Trophoblast cell (in vitro differentiated cells and primary cell): ENCODE data around the gene ASS1.

Experiments
- DNase-seq, 2 donors: peaks; one replicate each; pipeline ENCODE4 v3.0.0-alpha.2; 2016
- H2AFZ ChIP-seq: 2 replicates; pipeline ENCODE4 v1.6.1; 2013; ENCODE audit warnings: low read length, moderate library complexity, mild to moderate bottlenecking; ENCODE audit not compliant: insufficient read depth, poor library complexity
- H2AK5ac ChIP-seq: 2 replicates; pipeline ENCODE4 v1.6.1; 2013; ENCODE audit warnings: mild to moderate bottlenecking, low read length
- H2BK120ac ChIP-seq: 2 replicates; pipeline ENCODE4 v1.6.1; 2013; ENCODE audit warnings: low read length, mild to moderate bottlenecking, moderate library complexity; ENCODE audit not compliant: insufficient read depth, poor library complexity
- H2BK12ac ChIP-seq: 2 replicates; pipeline ENCODE4 v1.6.1; 2013; ENCODE audit warnings: mild to moderate bottlenecking, low read length, moderate library complexity
- H2BK5ac ChIP-seq: 2 replicates; pipeline ENCODE4 v1.6.1; 2013; ENCODE audit warnings: low read length, low read depth, moderate library complexity, mild to moderate bottlenecking; ENCODE audit not compliant: poor library complexity
- H3K14ac ChIP-seq: 2 replicates; pipeline ENCODE4 v1.6.1; 2013; ENCODE audit warnings: mild to moderate bottlenecking, low read length
- H3K18ac ChIP-seq: 2 replicates; pipeline ENCODE4 v1.6.1; 2013; ENCODE audit warnings: mild to moderate bottlenecking, low read length
- H3K23ac ChIP-seq: 2 replicates; pipeline ENCODE4 v1.6.1; 2013; ENCODE audit warnings: low read length
- H3K27ac ChIP-seq: 2 replicates; pipeline ENCODE4 v1.5.1; 2013; ENCODE audit warnings: low read depth, mild to moderate bottlenecking, inconsistent platforms, low read length, moderate library complexity
- H3K27me3 ChIP-seq: 2 replicates; pipeline ENCODE4 v1.6.1; 2013; ENCODE audit warnings: inconsistent platforms, mild to moderate bottlenecking, low read length, moderate library complexity; ENCODE audit not compliant: insufficient read depth
- H3K36me3 ChIP-seq, 2 experiments: 1 replicate in 1 of 2; 2 replicates in 1 of 2; pipeline ENCODE4 v1.6.1; 2013; ENCODE audit warnings: low read length in 2 of 2, mild to moderate bottlenecking in 2 of 2, moderate library complexity in 1 of 2; ENCODE audit not compliant: insufficient read depth in 2 of 2, control insufficient read depth in 1 of 2
- H3K4ac ChIP-seq: 2 replicates; pipeline ENCODE4 v1.6.1; 2013; ENCODE audit warnings: low read depth, mild to moderate bottlenecking, low read length, moderate library complexity
- H3K4me1 ChIP-seq, 2 experiments: 1 replicate in 1 of 2; 2 replicates in 1 of 2; pipeline ENCODE4 v1.6.1; 2013; ENCODE audit warnings: low read length in 2 of 2, mild to moderate bottlenecking in 2 of 2, moderate library complexity in 1 of 2; ENCODE audit not compliant: insufficient read depth in 2 of 2, control insufficient read depth in 1 of 2
- H3K4me2 ChIP-seq: 2 replicates; pipeline ENCODE4 v1.6.1; 2013; ENCODE audit warnings: inconsistent platforms, mild to moderate bottlenecking, low read length, moderate library complexity
- H3K4me3 ChIP-seq: 2 replicates; pipeline ENCODE4 v1.5.1; 2013; ENCODE audit warnings: mild to moderate bottlenecking, low read depth, low read length, inconsistent platforms
- H3K79me1 ChIP-seq: one replicate; pipeline ENCODE4 v1.6.1; 2013; ENCODE audit warnings: low read length
- H3K79me2 ChIP-seq: 2 replicates; pipeline ENCODE4 v1.6.1; 2013; ENCODE audit warnings: low read length, mild to moderate bottlenecking; ENCODE audit not compliant: control insufficient read depth, insufficient read depth, poor library complexity
- H3K9ac ChIP-seq: 2 replicates; pipeline ENCODE4 v1.6.1; 2013; ENCODE audit warnings: mild to moderate bottlenecking, low read length
- H3K9me3 ChIP-seq: 2 replicates; pipeline ENCODE4 v1.6.1; 2013; ENCODE audit warnings: low read depth, mild to moderate bottlenecking, control low read depth, inconsistent platforms, low read length; ENCODE audit not compliant: insufficient read depth
- H4K12ac ChIP-seq: 2 replicates; pipeline ENCODE4 v1.6.1; 2013; ENCODE audit warnings: low read depth, mild to moderate bottlenecking, low read length, moderate library complexity
- H4K8ac ChIP-seq: 2 replicates; pipeline ENCODE4 v1.6.1; 2013; ENCODE audit warnings: low read depth, mild to moderate bottlenecking, low read length, moderate library complexity
- H4K91ac ChIP-seq: one replicate; pipeline ENCODE4 v1.6.1; 2013; ENCODE audit warnings: low read depth, mild to moderate bottlenecking, low read length, moderate library complexity
- WGBS: extraction: QIAGEN DNeasy Blood & Tissue Kit; methylation state at CpG from one replicate; pipeline ENCODE4 v1.1.7; 2013; ENCODE audit warnings: missing lambda C conversion rate; ENCODE audit not compliant: insufficient read length, insufficient coverage; ENCODE audit errors: extremely low coverage; 5-methylcytosine and 5-hydroxymethylcytosine counted together

Gene ASS1

GRCh38 chr9:130458804-130459067 lies 14.0 kb downstream of the ASS1 start:
- Histone ChIP-seq H3K27ac (no peak overlapping the region), H3K27me3 (no peaks in the 10 kb centered on the region), H3K4me2 (no peak overlapping the region), H2AK5ac (no peak overlapping the region), H3K79me2 (no peaks in the 10 kb centered on the region), H3K14ac (no peak overlapping the region), H3K9ac (no peak overlapping the region), H3K79me1 (no peaks in the 10 kb centered on the region), H2BK12ac (no peak overlapping the region), H3K36me3 (no peaks in the 10 kb centered on the region), H3K23ac (no peak overlapping the region), H2BK120ac (no peak overlapping the region), H3K4ac (no peak overlapping the region), H3K18ac (no peak overlapping the region), H2AFZ (no peak overlapping the region), H4K8ac (no peak overlapping the region), H4K91ac (no peak overlapping the region), H3K9me3 (no peaks in the 10 kb centered on the region), H3K4me3 (no peak overlapping the region), H4K12ac (no peak overlapping the region), H2BK5ac (no peak overlapping the region), H3K4me1 (no peaks in the 10 kb centered on the region)
- no CpG with 5 or more reads among the region's 5 CpGs for WGBS
- DNase-seq = no peak

- Histone ChIP-seq H3K79me1 (no peaks in the 10 kb centered on the region), H3K36me3 (no peaks in the 10 kb centered on the region), H3K4ac (no peak overlapping the region), H3K14ac (no peak overlapping the region), H3K9ac (no peak overlapping the region), H3K27me3 (no peaks in the 10 kb centered on the region), H3K27ac (no peak overlapping the region), H3K4me1 (no peaks in the 10 kb centered on the region), H4K8ac (no peak overlapping the region), H3K4me2 (no peak overlapping the region), H2BK12ac (no peak overlapping the region), H3K23ac (no peak overlapping the region), H2BK5ac (no peak overlapping the region), H2AK5ac (no peak overlapping the region), H4K91ac (no peak overlapping the region), H3K79me2 (no peaks in the 10 kb centered on the region), H3K9me3 (no peaks in the 10 kb centered on the region), H2BK120ac (no peak overlapping the region), H4K12ac (no peak overlapping the region), H2AFZ (no peak overlapping the region), H3K4me3 (no peak overlapping the region), H3K18ac (no peak overlapping the region)
- no peak for DNase-seq
- WGBS = no CpG with 5 or more reads among the region's 8 CpGs
Measured at GRCh38 chr9:130459151-130459550, 14.4 kb downstream of the ASS1 start.

- H3K4me1 ChIP-seq = no peaks in the 10 kb centered on the region
- DNase-seq = no peak
- no peaks in the 10 kb centered on the region for H3K27me3 ChIP-seq
- H4K8ac ChIP-seq = no peak overlapping the region
- no CpG with 5 or more reads among the region's 11 CpGs for WGBS
- no peak overlapping the region for H2BK120ac ChIP-seq
- no peaks in the 10 kb centered on the region for H3K79me1 ChIP-seq
- no peak overlapping the region for H3K4me2 ChIP-seq
- no peak overlapping the region for H4K91ac ChIP-seq
- H3K36me3 ChIP-seq = no peaks in the 10 kb centered on the region
- H3K18ac ChIP-seq = no peak overlapping the region
- H2AK5ac ChIP-seq = no peak overlapping the region
- no peak overlapping the region for H3K23ac ChIP-seq
- H3K4ac ChIP-seq = no peak overlapping the region
- H3K14ac ChIP-seq = no peak overlapping the region
- H2BK5ac ChIP-seq = no peak overlapping the region
- H4K12ac ChIP-seq = no peak overlapping the region
- H2AFZ ChIP-seq = no peak overlapping the region
- no peak overlapping the region for H3K9ac ChIP-seq
- H2BK12ac ChIP-seq = no peak overlapping the region
- H3K9me3 ChIP-seq = no peaks in the 10 kb centered on the region
- no peak overlapping the region for H3K4me3 ChIP-seq
- H3K79me2 ChIP-seq = no peaks in the 10 kb centered on the region
- H3K27ac ChIP-seq = no peak overlapping the region
Measured at GRCh38 chr9:130459941-130460669, 15.3 kb downstream of the ASS1 start.

DNA sequence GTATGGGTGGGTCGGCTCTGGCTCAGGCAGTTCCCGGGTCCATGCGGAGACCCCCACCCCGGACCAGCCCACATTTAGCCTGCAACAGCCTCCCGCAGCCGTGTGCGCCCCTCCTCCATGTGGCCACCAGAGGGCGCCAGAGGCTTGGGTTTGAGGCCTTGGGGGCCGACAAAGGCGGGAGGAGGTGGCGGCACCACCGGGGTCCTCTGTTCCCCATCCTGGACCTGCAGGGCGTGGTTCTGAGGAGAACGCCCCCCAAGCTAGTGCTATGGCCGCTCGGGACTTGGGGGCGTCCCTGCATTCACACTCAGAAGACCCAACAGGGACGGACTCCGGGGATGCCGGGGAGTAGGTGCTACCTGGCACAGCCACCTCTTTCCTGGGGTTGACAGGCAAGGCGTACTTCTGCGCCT lies 16.5 kb downstream of the ASS1 start:
- no peak overlapping the region for H4K91ac ChIP-seq

More for the DNA sequence above, 16.5 kb downstream of the ASS1 start:
- no peaks in the 10 kb centered on the region for H3K9me3 ChIP-seq
- no peak overlapping the region for H3K27ac ChIP-seq
- no peak overlapping the region for H3K4me3 ChIP-seq
- WGBS = no CpG with 5 or more reads among the region's 22 CpGs
- no peak overlapping the region for H3K14ac ChIP-seq
- no peaks in the 10 kb centered on the region for H3K79me2 ChIP-seq
- no peak overlapping the region for H3K4ac ChIP-seq
- H3K9ac ChIP-seq = no peak overlapping the region
- no peaks in the 10 kb centered on the region for H3K36me3 ChIP-seq
- H2BK120ac ChIP-seq = no peak overlapping the region
- H2BK12ac ChIP-seq = no peak overlapping the region
- H3K18ac ChIP-seq = no peak overlapping the region
- no peaks in the 10 kb centered on the region for H3K4me1 ChIP-seq
- H4K8ac ChIP-seq = no peak overlapping the region
- no peaks in the 10 kb centered on the region for H3K27me3 ChIP-seq
- H2AFZ ChIP-seq = no peak overlapping the region
- no peaks in the 10 kb centered on the region for H3K79me1 ChIP-seq
- H4K12ac ChIP-seq = no peak overlapping the region
- no peak overlapping the region for H3K4me2 ChIP-seq
- DNase-seq = peak; percentile 19 to 67
- H2AK5ac ChIP-seq = no peak overlapping the region
- no peak overlapping the region for H2BK5ac ChIP-seq
- no peak overlapping the region for H3K23ac ChIP-seq
